Keratinocyte (primary cell): ENCODE measurements around the gene SULT4A1. TPM values are rescaled to one million over a fixed set of nuclear protein-coding genes. Genes with fewer than 3 reads are reported as not detected.

Source experiments
- DNase-seq: peaks from one replicate; pipeline ENCODE4 v3.0.0-alpha.2; 2011; ENCODE audit warnings: low read depth, missing footprints, low spot score
- FAIRE-seq: peaks from 2 replicates; lab custom pipeline; 2011; peaks lifted over from hg19 to GRCh38; lab: Jason Lieb, UNC
- H2AFZ ChIP-seq: 2 replicates; pipeline ENCODE4 v1.6.0; 2012; ENCODE audit warnings: low read length, control low read depth, inconsistent platforms; ENCODE audit not compliant: control insufficient read depth
- H3K27ac ChIP-seq: 2 replicates; pipeline ENCODE4 v1.5.1; 2011; ENCODE audit warnings: low read length; ENCODE audit not compliant: control insufficient read depth, insufficient read depth
- H3K27me3 ChIP-seq: 3 replicates; pipeline ENCODE4 v1.6.0; 2011; ENCODE audit warnings: low read length; ENCODE audit not compliant: control insufficient read depth, insufficient read depth; ENCODE audit errors: extremely low read depth
- H3K36me3 ChIP-seq, 2 experiments: 2 replicates in 1 of 2; 3 replicates in 1 of 2; pipeline ENCODE4 v1.5.1; 2011; ENCODE audit warnings: low read length in 2 of 2, mild to moderate bottlenecking in 1 of 2; ENCODE audit not compliant: control insufficient read depth in 2 of 2, insufficient read depth in 2 of 2; ENCODE audit errors: extremely low read depth in 1 of 2
- H3K4me1 ChIP-seq: 3 replicates; pipeline ENCODE4 v1.5.1; 2011; ENCODE audit warnings: low read length; ENCODE audit not compliant: control insufficient read depth, insufficient read depth; ENCODE audit errors: extremely low read depth
- H3K4me2 ChIP-seq: 3 replicates; pipeline ENCODE4 v1.6.0; 2011; ENCODE audit warnings: low read depth, low read length; ENCODE audit not compliant: control insufficient read depth, insufficient read depth; ENCODE audit errors: extremely low read depth
- H3K4me3 ChIP-seq, 3 experiments: fragments of 200-600 bp in 1 of 3; sonication (generic) in 1 of 3; 2 replicates in 2 of 3; 3 replicates in 1 of 3; pipeline ENCODE4 v1.5.1; 2011 to 2016; ENCODE audit warnings: low read length in 3 of 3, mild to moderate bottlenecking in 3 of 3, control low read depth in 2 of 3, inconsistent platforms in 1 of 3, low read depth in 1 of 3, mixed read lengths in 1 of 3, mixed run types in 1 of 3, moderate library complexity in 1 of 3; ENCODE audit not compliant: control insufficient read depth in 2 of 3, insufficient read depth in 2 of 3; ENCODE audit errors: extremely low read depth in 1 of 3
- H3K79me2 ChIP-seq: 2 replicates; pipeline ENCODE4 v1.6.0; 2012; ENCODE audit warnings: low read length; ENCODE audit not compliant: control insufficient read depth, insufficient read depth
- H3K9ac ChIP-seq: 3 replicates; pipeline ENCODE4 v1.6.0; 2011; ENCODE audit warnings: low read length; ENCODE audit not compliant: control insufficient read depth, insufficient read depth; ENCODE audit errors: extremely low read depth
- H3K9me1 ChIP-seq: 3 replicates; pipeline ENCODE4 v1.6.0; 2011; ENCODE audit warnings: low read length; ENCODE audit not compliant: control insufficient read depth, insufficient read depth; ENCODE audit errors: extremely low read depth
- H3K9me3 ChIP-seq: 2 replicates; pipeline ENCODE4 v1.5.1; 2012; ENCODE audit warnings: low read depth, low read length; ENCODE audit not compliant: control insufficient read depth
- H4K20me1 ChIP-seq: 3 replicates; pipeline ENCODE4 v1.6.0; 2011; ENCODE audit warnings: low read length; ENCODE audit not compliant: control insufficient read depth, insufficient read depth; ENCODE audit errors: extremely low read depth
- EZH2 ChIP-seq: IDR thresholded peaks from one replicate; pipeline ENCODE4 v1.6.1; 2012; ENCODE audit warnings: inconsistent platforms, mild to moderate bottlenecking, low read length, moderate library complexity
- dilution Hi-C: fragments of 300-500 bp; cut with MboI; formaldehyde crosslinking; loops from one replicate; pipeline ENCODE4 v1.7.0; 2020; ENCODE audit warnings: low sequenced_read_pairs; ENCODE audit not compliant: extremely low pct_ligation_motif_present
- polyA plus RNA-seq, 5 experiments: library from polyadenylated mRNA; depleted of rRNA in 3 of 5; stranded (reverse) in 3 of 5; stranded (forward) in 1 of 5; unstranded in 1 of 5; fragments of >200 nt; gene quantifications; 1 replicate in 1 of 5; 2 replicates in 3 of 5; 3 replicates in 1 of 5; pipeline versions ENCODE4 v1.2.1 to v1.2.3, GENCODE V29; 2011 to 2012; ENCODE audit warnings: missing spikeins in 2 of 5, low read depth in 1 of 5, low replicate concordance in 1 of 5
- TF ChIP-seq, protein P1 (sequence below), 3 experiments: IDR thresholded peaks in 1 of 3; conservative IDR thresholded peaks in 1 of 3; optimal IDR thresholded peaks in 1 of 3; 2 replicates in 2 of 3; 3 replicates in 1 of 3; pipeline versions ENCODE3 to v1.5.1; 2011; ENCODE audit warnings: low read length in 3 of 3, mild to moderate bottlenecking in 3 of 3, moderate library complexity in 2 of 3, control low read depth in 1 of 3, inconsistent platforms in 1 of 3; ENCODE audit not compliant: insufficient read depth in 2 of 3; ENCODE audit errors: extremely low read depth in 1 of 3

The SULT4A1 gene
- polyA plus RNA-seq, 1 donor (not counting 4 experiments of a cell fraction or from before 2014, with no cell fraction given), result 0.26 TPM

DNA sequence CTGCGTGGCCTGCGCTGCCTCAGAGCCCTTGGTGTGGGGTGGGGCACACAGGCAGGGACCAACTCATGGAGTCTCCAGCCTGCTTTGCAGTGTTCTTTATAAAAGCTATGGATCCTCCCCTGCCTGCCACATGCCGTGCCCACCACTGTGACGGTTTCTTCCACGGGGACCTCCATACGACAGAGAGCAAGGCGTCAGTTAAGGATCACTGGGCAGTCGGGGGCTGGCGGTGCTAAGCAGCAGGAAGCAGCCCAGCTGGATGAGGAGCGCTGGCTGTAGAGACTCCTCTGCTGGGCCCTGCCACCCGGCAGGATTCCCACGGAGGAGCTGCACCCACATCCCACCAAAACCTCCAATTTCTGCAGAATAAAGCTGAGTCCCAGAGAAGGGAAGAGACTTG, 27.1 kb downstream of the SULT4A1 start:
- Histone ChIP-seq H3K9ac (no peak overlapping the region), H3K79me2 (no peaks in the 10 kb centered on the region), H2AFZ (no peak overlapping the region), H3K4me3 (no peak overlapping the region), H3K36me3 (no peaks in the 10 kb centered on the region), H3K9me3 (no peaks in the 10 kb centered on the region), H3K4me2 (no peak overlapping the region), H3K27ac (no peak overlapping the region), H3K9me1 (no peaks in the 10 kb centered on the region), H3K4me1 (no peaks in the 10 kb centered on the region), H4K20me1 (no peaks in the 10 kb centered on the region), H3K27me3 (peaks cover 4% of the 10 kb centered on the region)
- FAIRE-seq (no peak), DNase-seq (no peak)
- dilution Hi-C loops, result no loop called here
- TF ChIP-seq EZH2, result no peak
- TF ChIP-seq, protein P1, sequence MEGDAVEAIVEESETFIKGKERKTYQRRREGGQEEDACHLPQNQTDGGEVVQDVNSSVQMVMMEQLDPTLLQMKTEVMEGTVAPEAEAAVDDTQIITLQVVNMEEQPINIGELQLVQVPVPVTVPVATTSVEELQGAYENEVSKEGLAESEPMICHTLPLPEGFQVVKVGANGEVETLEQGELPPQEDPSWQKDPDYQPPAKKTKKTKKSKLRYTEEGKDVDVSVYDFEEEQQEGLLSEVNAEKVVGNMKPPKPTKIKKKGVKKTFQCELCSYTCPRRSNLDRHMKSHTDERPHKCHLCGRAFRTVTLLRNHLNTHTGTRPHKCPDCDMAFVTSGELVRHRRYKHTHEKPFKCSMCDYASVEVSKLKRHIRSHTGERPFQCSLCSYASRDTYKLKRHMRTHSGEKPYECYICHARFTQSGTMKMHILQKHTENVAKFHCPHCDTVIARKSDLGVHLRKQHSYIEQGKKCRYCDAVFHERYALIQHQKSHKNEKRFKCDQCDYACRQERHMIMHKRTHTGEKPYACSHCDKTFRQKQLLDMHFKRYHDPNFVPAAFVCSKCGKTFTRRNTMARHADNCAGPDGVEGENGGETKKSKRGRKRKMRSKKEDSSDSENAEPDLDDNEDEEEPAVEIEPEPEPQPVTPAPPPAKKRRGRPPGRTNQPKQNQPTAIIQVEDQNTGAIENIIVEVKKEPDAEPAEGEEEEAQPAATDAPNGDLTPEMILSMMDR (optimal IDR thresholded peaks at IDR 0.05 in 1 of 3, IDR thresholded peaks at IDR 0.05 in 1 of 3, conservative IDR thresholded peaks at IDR 0.05 in 1 of 3; ENCODE audit: extremely low read depth in 1 of 3, insufficient read depth in 2 of 3, low read length in 3 of 3), result no peak

DNA sequence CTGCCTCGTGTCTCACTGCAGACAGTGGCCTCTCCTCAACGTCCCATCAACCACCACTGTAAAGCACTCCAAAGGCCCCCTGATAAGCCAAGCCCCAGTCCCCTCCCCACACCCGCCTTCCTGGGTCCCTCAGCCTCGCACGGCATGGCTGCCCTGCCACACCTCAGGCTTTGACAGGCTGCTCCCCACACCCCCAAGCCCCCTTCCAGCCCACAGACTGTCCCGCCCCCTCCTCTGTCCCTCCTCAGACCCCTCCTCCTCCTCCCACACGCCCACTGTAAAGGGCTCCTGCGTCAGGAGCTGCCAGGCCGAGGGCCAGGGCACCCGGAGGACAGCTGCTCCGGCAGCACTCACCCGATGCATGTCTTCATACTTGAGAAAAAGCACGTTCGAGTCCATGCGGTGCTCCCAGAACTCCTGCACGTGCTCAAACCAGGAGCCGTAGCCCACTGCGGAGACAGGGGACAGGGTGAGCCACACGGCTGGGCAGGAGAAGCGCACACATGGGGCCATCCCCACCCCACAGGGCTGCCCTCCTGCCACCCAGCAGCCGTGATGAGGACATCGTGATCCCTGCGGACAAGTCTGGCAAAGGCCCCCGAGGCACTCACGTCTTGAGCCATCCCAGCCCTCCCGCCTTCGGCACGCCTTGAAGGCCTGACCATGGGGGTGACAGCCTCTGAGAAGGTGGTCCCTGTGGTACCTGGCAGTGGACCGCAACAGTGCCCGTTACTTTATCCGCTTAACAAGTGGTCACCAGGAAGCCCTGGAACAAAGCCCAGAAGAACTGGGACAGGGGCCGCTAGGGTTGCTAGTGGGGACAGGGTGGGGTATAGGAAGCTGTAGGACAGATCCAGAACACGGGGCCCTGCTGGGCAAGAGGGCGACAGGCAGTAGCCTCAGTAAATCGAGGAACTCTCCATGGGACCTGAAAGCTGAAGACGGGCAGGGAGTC, 28.8 kb downstream of the SULT4A1 start:
- Histone ChIP-seq H3K9ac (no peak overlapping the region), H3K4me2 (no peak overlapping the region), H2AFZ (no peak overlapping the region), H3K27me3 (peaks cover 6% of the 10 kb centered on the region), H3K36me3 (no peaks in the 10 kb centered on the region), H3K27ac (no peak overlapping the region), H3K9me1 (no peaks in the 10 kb centered on the region), H3K79me2 (no peaks in the 10 kb centered on the region), H4K20me1 (no peaks in the 10 kb centered on the region), H3K4me1 (no peaks in the 10 kb centered on the region), H3K4me3 (no peak overlapping the region), H3K9me3 (no peaks in the 10 kb centered on the region)
- FAIRE-seq (no peak), DNase-seq (no peak)
- TF ChIP-seq EZH2, result no peak
- TF ChIP-seq, protein P1 (optimal IDR thresholded peaks at IDR 0.05 in 1 of 3, IDR thresholded peaks at IDR 0.05 in 1 of 3, conservative IDR thresholded peaks at IDR 0.05 in 1 of 3; ENCODE audit: extremely low read depth in 1 of 3, insufficient read depth in 2 of 3, low read length in 3 of 3), result no peak
- dilution Hi-C loops, result no loop called here
